Peyer's patch (tissue), 4 donors: ENCODE results near the gene SPDYE2.
"Not testable (repeated sequence)": the region's sequence is repeated elsewhere in the genome, so short reads cannot be mapped to it uniquely, and the experiment has no call there.

ENCODE experiments used
- POLR2A ChIP-seq, 2 donors: fragments of 450-650 bp; IDR thresholded peaks; one replicate each; pipeline ENCODE4 v1.5.1; 2017; ENCODE audit warnings: antibody characterized with exemption in 2 of 2, mild to moderate bottlenecking in 2 of 2, moderate library complexity in 2 of 2
- TF ChIP-seq, protein P1 (sequence below), 6 experiments: fragments of 450-650 bp in 4 of 6; fragments of 200-600 bp in 2 of 6; sonication (generic) in 1 of 6; IDR thresholded peaks; one replicate each; pipeline ENCODE4 v1.5.1; 2017 to 2019; ENCODE audit warnings: antibody characterized with exemption in 6 of 6, mild to moderate bottlenecking in 3 of 6, moderate library complexity in 1 of 6

DNA sequence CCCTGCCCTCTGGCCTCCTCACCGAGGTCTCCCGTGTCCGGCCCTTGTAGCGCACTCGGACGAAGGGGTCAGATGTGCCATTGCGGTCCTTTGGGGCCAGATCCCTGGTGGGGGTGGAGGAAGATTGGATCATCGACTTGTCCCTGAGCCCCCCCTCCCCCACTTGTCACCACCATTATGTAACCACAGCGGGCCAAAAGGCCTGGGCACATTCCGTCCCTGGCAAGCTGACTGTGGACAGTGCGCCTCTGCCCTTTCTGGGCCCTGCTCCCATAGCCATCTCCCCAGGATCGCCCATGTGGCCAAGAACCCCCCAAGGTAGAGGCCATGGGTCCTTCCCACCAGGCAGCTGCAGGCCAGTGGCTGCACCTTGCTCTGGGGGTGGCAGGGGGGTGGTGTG lies 47.9 kb upstream of the SPDYE2 start:
- TF ChIP-seq, protein P1, sequence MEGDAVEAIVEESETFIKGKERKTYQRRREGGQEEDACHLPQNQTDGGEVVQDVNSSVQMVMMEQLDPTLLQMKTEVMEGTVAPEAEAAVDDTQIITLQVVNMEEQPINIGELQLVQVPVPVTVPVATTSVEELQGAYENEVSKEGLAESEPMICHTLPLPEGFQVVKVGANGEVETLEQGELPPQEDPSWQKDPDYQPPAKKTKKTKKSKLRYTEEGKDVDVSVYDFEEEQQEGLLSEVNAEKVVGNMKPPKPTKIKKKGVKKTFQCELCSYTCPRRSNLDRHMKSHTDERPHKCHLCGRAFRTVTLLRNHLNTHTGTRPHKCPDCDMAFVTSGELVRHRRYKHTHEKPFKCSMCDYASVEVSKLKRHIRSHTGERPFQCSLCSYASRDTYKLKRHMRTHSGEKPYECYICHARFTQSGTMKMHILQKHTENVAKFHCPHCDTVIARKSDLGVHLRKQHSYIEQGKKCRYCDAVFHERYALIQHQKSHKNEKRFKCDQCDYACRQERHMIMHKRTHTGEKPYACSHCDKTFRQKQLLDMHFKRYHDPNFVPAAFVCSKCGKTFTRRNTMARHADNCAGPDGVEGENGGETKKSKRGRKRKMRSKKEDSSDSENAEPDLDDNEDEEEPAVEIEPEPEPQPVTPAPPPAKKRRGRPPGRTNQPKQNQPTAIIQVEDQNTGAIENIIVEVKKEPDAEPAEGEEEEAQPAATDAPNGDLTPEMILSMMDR (IDR thresholded peaks at IDR 0.05) = not testable (repeated sequence)
- TF ChIP-seq POLR2A (IDR thresholded peaks at IDR 0.05) = not testable (repeated sequence)
